ENCODE results near the gene GALNT1.

GALNT1 gene

DNA sequence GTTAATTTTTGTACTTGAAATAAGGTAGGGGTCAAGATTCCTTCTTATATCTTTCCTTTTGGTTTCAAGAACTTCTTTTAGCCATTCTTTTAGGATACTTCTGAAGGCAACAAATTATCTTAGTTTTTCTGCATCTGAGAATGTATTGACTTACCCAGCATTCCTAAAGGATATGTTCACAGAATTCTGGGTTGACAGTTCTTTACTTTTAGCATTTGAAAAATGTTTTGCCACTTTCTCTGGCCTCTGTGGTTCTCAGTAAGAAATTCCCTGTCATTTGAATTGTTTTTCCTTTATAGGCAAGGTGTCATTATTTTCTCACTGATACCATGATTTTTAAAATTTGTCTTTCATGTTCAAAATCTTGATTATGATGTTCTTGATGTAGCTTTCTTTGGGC, 162.4 kb downstream of the GALNT1 start:
- Histone ChIP-seq H2AFZ (ENCODE audit: low read length) (no peak overlapping the region), H3K9me2 (replicated peaks; ENCODE audit: insufficient read depth, low read length) (no peaks in the 10 kb centered on the region), H3K27me3 (replicated peaks; ENCODE audit: insufficient read depth, low read length) (no peaks in the 10 kb centered on the region), H4K20me1 (ENCODE audit: insufficient read depth, low read length) (no peaks in the 10 kb centered on the region), H3K79me2 (ENCODE audit: low read length) (no peaks in the 10 kb centered on the region), H3K4me3 (ENCODE audit: low read length) (no peak overlapping the region), H3K9me3 (replicated peaks; ENCODE audit: insufficient read depth, low read length) (no peaks in the 10 kb centered on the region), H3K9ac (ENCODE audit: low read length) (no peak overlapping the region), H3K4me2 (ENCODE audit: low read depth, low read length) (no peak overlapping the region), H3F3A (ENCODE audit: insufficient read depth, low read length) (no peaks in the 10 kb centered on the region), H3K4me1 (ENCODE audit: low read length) (no peaks in the 10 kb centered on the region), H3K36me3 (replicated peaks; ENCODE audit: insufficient read depth, low read length) (no peaks in the 10 kb centered on the region), H3K27ac (ENCODE audit: low read length) (no peak overlapping the region)
- TF ChIP-seq EZH2phosphoT487 (IDR thresholded peaks at IDR 0.05; ENCODE audit: low read length) (no peak), EZH2 (optimal IDR thresholded peaks at IDR 0.05; ENCODE audit: low read depth, low read length) (no peak)
- TF ChIP-seq, protein P1, sequence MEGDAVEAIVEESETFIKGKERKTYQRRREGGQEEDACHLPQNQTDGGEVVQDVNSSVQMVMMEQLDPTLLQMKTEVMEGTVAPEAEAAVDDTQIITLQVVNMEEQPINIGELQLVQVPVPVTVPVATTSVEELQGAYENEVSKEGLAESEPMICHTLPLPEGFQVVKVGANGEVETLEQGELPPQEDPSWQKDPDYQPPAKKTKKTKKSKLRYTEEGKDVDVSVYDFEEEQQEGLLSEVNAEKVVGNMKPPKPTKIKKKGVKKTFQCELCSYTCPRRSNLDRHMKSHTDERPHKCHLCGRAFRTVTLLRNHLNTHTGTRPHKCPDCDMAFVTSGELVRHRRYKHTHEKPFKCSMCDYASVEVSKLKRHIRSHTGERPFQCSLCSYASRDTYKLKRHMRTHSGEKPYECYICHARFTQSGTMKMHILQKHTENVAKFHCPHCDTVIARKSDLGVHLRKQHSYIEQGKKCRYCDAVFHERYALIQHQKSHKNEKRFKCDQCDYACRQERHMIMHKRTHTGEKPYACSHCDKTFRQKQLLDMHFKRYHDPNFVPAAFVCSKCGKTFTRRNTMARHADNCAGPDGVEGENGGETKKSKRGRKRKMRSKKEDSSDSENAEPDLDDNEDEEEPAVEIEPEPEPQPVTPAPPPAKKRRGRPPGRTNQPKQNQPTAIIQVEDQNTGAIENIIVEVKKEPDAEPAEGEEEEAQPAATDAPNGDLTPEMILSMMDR (IDR thresholded peaks at IDR 0.05; ENCODE audit: low read length), result no peak
- DNase-seq, result no peak

GRCh38 chr18:35745814-35746213, 164.3 kb downstream of the GALNT1 start:
- H4K20me1 ChIP-seq (ENCODE audit: insufficient read depth, low read length), result no peaks in the 10 kb centered on the region
- H3K9me2 ChIP-seq (replicated peaks; ENCODE audit: insufficient read depth, low read length), result no peaks in the 10 kb centered on the region
- no peaks in the 10 kb centered on the region for H3K36me3 ChIP-seq (replicated peaks; ENCODE audit: insufficient read depth, low read length)
- no peak overlapping the region for H2AFZ ChIP-seq (ENCODE audit: low read length)
- no peaks in the 10 kb centered on the region for H3K4me1 ChIP-seq (ENCODE audit: low read length)
- no peak overlapping the region for H3K4me2 ChIP-seq (ENCODE audit: low read depth, low read length)
- H3K27ac ChIP-seq (ENCODE audit: low read length), result no peak overlapping the region
- TF ChIP-seq EZH2phosphoT487 (IDR thresholded peaks at IDR 0.05; ENCODE audit: low read length) (no peak), EZH2 (optimal IDR thresholded peaks at IDR 0.05; ENCODE audit: low read depth, low read length) (no peak)
- TF ChIP-seq, protein P1 (IDR thresholded peaks at IDR 0.05; ENCODE audit: low read length), result no peak
- H3K79me2 ChIP-seq (ENCODE audit: low read length), result no peaks in the 10 kb centered on the region
- H3K27me3 ChIP-seq (replicated peaks; ENCODE audit: insufficient read depth, low read length), result no peaks in the 10 kb centered on the region
- H3K9me3 ChIP-seq (replicated peaks; ENCODE audit: insufficient read depth, low read length), result no peaks in the 10 kb centered on the region
- no peaks in the 10 kb centered on the region for H3F3A ChIP-seq (ENCODE audit: insufficient read depth, low read length)
- no peak for DNase-seq
- H3K9ac ChIP-seq (ENCODE audit: low read length), result no peak overlapping the region
- H3K4me3 ChIP-seq (ENCODE audit: low read length), result no peak overlapping the region

GRCh38 chr18:35746826-35747339, 165.3 kb downstream of the GALNT1 start:
- Histone ChIP-seq H3K4me3 (ENCODE audit: low read length) (no peak overlapping the region), H3F3A (ENCODE audit: insufficient read depth, low read length) (no peaks in the 10 kb centered on the region), H3K79me2 (ENCODE audit: low read length) (no peaks in the 10 kb centered on the region), H3K4me2 (ENCODE audit: low read depth, low read length) (no peak overlapping the region), H2AFZ (ENCODE audit: low read length) (no peak overlapping the region), H3K36me3 (replicated peaks; ENCODE audit: insufficient read depth, low read length) (no peaks in the 10 kb centered on the region), H3K9me3 (replicated peaks; ENCODE audit: insufficient read depth, low read length) (no peaks in the 10 kb centered on the region), H3K4me1 (ENCODE audit: low read length) (no peaks in the 10 kb centered on the region), H4K20me1 (ENCODE audit: insufficient read depth, low read length) (no peaks in the 10 kb centered on the region), H3K9ac (ENCODE audit: low read length) (no peak overlapping the region), H3K27ac (ENCODE audit: low read length) (no peak overlapping the region), H3K27me3 (replicated peaks; ENCODE audit: insufficient read depth, low read length) (no peaks in the 10 kb centered on the region), H3K9me2 (replicated peaks; ENCODE audit: insufficient read depth, low read length) (no peaks in the 10 kb centered on the region)
- TF ChIP-seq EZH2 (optimal IDR thresholded peaks at IDR 0.05; ENCODE audit: low read depth, low read length) (no peak), EZH2phosphoT487 (IDR thresholded peaks at IDR 0.05; ENCODE audit: low read length) (no peak)
- TF ChIP-seq, protein P1 (IDR thresholded peaks at IDR 0.05; ENCODE audit: low read length), result no peak
- no peak for DNase-seq
